GM21367 (cell line): ENCODE measurements around the gene GCLC.
A peak's percentile ranks its signal among the peaks of the same experiment; 100 is the strongest.
"Not testable (repeated sequence)": the region's sequence is repeated elsewhere in the genome, so short reads cannot be mapped to it uniquely, and the experiment has no call there.

Experiments used
- ATAC-seq: cut with Tn5 transposase; IDR thresholded peaks from one replicate; pipeline ENCODE4 v1.9.1; 2021; ENCODE audit not compliant: unreplicated experiment

The GCLC gene

DNA sequence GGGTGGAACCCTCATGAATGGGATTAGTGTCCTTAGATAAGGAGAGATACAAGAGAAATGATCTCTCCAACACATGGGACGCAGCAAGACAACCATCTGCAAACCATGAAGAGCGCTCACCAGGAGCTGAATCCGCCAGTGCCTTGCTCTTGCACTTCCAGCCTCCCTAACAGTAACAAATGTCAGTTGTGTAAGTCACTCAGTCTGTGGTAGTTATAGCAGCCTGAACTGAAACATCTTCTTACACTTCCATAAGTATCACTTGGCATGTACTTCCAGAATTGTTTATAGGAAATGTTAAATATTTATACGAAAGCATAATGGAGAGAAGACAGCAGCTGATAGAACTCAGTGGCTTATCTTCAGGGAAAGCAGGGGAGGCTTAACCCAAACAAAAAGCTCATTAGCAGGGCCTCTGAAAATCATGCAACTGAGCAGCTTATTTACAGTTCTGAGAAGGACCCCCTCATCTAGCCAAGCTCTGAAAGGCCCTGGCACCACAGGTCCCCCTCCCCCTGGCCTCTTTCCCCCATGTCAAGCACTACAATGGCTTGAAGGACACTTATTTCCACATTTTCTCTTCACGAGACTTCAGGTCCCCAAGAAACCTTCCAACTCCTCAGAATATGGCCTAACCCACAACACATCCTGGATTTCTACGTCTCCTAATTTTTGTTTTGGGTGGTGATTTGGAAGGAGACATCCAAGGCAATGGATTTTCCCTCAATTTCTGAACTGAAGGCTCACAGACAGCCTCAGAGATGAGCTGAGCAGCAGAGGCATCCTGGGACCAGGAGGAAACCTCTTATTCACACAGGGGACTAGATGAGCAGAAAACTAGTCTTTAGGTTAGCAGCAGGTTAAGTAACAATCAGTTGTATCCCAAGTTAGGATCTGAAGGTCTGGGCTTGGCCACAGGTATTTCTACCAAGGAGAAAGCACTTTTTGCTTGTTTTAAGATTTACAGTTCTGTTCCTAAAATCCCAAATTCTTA is 49.1 kb downstream of the GCLC start:
- no peak for ATAC-seq

DNA sequence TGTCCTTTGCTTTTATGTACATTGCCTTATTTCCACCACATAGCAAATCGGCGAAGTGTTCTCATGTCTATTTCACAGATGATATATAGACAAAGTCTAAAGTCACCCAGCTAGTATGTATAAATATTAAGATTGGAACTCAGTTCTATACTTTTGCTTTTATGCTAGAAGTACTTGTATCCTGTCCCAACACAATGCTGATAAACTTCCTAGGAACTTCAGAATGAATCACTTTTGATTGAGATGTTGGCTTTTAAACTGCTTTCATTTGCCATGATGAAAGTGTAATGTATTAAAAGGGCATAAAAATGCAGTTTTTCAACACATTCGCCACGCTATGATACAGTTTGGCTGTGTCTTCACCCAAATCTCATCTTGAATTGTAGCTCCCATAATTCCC is 50.8 kb downstream of the GCLC start:
- ATAC-seq: no peak

DNA sequence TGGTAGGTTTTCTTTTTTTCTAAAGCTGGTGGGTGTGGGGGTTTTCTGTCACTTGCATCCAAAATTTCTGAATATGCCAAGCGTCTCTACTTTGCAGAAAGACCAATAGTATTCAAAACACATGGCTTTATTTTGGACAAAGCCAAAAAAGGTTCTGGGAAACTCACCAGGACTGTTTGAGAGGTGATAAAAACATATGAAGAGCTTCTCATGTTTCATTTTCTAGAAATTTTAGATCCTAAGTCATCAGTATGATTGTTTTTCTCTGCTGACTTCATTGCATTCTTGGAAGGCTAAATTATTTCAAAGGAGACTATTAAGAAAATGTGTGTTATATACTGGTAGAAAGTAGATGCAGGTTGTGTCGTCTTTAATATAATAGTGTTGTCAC is 51.3 kb downstream of the GCLC start:
- ATAC-seq: no peak

DNA sequence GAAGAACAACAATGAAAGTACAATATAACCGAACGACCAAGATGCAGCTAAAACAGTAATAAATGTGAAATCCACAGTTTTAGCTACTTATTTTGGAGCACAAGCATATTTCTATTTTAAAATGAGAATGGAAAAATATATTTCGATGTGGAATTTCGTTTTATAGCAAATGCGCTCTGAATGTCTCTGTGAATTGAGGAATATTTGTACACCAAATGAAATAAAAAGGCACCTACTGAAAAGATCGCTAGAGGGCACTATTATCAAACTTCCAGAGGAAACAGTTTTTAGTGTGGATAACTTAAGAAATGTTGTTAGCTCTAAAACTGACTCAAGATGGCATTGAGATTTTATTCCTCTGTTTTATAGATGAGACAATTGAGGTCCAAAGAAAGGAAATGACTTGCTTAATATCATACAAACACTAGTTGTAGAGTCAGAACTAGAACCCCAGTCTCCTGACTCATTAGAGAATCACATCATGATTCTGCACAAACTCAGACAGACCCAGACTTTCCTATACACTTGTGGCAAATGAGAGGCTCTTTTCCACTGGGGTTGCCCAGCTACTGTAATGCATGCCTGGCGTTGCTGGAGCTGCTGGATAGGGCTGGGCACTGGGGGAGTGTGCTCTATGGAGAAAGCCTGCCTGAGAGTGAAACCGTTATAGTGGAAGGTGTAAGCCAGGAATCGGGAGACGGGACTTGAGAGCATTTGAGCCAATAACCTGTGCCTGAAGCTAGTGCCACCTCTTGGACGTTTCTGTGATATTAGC is 51.9 kb downstream of the GCLC start:
- no peak for ATAC-seq

DNA sequence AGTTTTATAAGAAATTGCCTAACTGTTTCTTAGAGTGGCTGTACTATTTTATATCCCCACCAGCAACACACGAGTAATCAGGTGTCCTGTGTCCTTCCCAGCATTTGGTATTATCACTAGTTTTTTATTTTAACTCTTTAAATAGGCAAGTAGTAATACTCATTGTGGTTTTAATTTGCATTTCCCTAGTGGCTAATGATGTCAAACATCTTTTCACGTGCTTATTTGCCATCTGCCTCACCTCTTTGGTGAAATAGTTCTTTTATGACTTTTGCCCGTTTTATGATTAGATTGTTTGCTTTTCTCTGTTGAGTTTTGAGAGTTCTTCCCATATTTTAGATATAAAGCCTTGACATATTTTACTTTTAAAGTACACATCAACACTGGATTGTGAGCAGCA is 57.8 kb downstream of the GCLC start:
- no peak for ATAC-seq

DNA sequence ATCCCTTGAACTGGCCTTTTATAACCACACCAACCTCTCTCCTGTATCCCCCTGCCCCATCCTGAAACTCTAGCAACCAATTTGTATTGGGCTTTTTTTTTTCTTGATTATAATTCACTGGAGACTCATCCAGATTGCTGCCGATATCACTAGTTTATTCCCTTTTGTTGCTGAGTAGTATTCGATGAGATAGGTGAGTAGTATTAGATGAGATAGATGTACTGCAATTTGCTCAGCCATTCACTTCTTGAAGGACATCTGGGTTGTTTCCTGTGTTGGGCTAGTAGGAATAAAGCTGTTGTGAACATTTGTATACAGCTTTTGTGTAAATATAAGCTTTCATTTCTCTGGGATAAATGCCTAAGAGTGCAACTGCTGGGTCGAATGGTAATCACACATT is 58.2 kb downstream of the GCLC start:
- no peak for ATAC-seq

DNA sequence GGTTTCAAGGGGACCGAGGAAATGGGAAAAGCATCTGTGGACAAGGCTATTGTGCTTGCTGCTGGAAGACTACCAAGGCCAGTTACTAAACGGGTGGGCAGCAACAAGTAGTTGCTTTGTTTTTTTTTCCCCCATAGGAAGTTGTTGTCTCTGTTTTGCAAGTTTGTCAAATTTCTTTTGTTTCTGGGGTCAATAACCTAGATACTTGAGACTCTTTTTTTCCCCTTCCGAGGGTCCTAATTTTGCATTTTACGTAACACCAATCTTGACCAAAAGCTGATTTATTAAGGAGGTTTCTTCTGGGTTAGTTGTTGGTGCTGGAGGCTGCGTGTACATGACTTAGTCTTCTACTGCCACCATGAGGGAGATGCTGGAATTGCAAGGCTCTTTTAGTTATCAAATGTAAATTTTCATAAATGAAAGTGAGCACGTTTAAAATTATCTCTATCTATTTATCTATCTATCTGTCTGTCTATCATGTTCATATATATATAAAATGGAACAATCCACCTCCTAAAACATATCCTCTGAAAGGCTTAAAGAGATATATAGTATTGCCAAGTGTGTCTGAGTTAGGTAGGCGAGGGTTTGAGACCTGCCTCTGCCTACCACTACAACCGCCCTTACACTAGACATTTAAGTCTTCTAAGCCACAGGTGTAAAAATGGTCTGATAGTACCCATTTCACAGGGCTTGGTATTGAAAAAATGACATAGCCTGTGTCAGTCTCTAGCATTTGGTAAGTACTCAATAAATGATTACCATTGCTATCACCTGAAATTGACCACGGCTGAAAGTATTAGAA is 60.2 kb downstream of the GCLC start:
- no peak for ATAC-seq

DNA sequence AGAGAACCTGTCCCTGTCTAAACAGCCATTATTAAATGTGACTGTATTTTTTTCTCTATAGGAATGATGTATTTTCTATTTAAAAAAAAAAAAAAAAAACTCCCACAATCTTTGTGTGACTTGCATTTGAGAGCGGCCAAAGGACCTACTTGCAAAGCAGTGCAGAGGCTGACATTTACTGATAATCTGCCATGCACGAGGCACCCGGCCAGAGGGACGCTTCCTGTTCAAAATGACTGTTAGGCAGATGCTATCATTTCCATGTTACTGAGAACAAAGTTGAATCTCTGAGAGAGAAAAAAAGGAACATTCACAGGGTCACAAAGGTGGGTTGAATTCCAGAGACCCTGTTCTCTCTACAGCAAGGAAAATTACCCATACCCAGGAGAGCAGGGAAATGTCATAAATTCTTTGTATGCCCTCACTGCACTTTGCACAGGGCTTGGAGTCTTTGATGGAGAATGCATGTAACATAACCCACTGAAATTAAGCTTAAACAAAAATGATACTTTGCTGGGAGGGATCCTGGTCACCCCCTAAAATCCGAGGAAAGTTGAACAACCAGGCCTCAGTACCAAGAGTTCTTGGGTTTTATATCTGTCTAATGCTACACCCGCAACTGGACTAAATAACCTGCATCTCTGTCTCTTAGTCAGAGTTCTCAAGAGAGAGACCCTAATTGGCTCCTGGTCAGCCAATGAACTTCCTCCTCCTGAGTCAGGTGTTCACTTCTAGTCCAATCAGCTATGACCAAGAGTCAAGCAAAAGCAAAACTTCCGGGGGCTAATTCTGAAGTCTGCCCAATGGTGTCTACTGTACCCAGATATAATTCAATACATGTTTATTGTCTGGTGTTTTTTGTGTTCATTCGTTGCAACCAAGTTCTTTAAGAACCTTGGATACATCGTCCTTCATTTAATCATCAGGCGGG is 61.2 kb downstream of the GCLC start:
- no peak for ATAC-seq

DNA sequence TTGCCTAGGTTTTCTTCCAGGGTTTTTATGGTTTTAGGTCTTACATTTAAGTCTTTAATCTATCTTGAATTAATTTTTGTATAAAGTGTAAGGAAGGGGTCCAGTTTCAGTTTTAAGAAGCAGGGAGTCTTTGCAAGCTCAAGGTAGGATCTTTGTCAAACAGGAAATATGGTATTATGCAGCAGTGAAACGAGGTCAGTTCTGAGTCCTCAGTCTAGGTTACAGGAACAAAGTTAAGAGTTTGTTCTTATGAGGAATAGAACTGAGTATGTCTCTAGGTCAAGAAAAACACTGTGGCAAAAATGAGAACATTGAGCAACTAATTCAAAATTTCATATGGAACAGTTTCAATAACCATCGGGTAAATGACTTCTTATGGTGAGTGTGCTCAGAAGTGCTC is 63.6 kb downstream of the GCLC start:
- ATAC-seq: no peak

DNA sequence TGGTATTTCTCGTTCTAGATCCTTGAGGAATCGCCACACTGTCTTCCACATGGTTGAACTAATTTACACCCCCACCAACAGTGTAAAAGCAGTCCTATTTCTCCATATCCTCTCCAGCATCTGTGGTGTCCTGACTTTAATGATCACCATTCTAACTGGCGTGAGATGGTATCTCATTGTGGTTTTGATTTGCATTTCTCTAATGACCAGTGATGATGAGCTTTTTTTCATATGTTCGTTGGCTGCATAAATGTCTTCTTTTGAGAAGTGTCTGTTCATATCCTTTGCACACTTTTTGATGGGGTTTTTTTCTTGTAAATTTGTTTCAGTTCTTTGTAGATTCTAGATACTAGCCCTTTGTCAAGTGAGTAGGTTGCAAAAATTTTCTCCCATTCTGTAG is 64.1 kb downstream of the GCLC start:
- ATAC-seq: not testable (repeated sequence)

DNA sequence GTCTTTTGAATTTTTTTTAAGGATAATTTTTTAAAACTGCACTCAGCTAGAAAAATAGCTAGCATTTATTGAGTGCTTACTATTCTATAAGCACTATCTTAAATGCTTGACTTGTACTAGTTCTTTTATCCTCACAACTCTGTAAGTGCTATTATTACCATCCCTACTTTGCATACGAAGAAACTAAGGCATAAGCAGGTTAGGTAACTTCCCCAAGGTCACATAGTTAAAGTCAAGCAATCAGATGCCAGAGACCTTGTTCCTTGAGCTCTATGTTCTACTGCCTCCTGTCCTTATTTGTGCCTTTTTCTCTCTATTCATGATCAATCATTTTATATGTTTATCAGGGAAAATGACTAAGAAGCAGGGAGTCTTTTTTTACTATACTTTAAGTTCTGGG is 65.0 kb downstream of the GCLC start:
- no peak for ATAC-seq

DNA sequence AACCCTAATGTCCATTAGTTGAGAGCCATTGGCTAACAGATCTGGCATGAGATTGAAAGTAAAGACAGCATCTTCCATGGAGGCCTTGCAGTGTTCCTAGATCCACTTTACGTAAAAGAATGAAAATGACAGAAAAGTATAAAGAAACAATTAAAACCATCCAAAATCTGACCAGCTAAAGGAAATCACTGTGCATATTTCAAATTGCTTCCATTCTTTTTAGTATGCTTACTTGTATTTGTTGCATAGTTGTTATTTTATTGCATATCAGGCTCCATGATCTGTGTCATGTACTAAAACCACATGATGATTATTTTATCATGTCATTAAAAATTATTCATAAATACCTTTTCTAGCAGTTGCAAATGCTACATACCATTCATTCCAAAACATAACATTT is 67.9 kb downstream of the GCLC start:
- ATAC-seq: no peak

DNA sequence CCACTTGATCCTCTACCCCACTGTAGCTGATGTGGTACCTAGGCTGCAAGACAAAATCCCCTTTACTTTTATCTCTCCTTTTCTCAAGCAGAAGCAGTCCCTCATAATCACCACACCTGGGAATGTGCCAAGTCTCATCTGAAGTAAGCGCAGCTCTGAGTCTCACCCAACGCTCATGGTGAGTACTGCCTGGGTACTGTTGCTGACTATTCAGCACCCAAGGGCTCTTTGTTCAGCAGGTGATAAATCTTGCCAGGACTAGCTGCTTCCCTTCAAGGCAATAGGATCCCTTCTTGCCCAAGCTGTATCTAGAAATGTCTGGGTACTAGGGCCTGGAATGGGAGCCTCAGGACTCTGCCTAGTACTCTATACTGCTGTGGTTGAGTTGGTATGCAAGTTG is 70.9 kb downstream of the GCLC start:
- no peak for ATAC-seq

DNA sequence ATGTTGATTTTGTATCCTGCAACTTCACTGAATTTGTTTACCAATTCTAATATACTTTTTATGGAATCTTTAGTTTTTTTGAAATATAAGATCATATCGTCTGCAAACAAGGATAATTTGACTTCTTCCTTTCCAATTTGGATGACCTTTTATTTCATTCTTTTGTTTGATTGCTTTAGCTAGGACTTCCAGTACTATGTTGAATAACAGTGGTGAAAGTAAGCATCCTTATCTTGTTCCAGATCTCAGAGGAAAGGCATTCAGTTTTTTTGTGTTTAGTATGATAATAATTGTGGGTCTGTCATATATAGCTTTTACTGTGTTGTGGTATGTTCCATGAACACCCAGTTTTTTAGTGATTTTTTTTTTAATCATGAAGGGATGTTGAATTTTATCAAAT is 75.7 kb downstream of the GCLC start:
- no peak for ATAC-seq

DNA sequence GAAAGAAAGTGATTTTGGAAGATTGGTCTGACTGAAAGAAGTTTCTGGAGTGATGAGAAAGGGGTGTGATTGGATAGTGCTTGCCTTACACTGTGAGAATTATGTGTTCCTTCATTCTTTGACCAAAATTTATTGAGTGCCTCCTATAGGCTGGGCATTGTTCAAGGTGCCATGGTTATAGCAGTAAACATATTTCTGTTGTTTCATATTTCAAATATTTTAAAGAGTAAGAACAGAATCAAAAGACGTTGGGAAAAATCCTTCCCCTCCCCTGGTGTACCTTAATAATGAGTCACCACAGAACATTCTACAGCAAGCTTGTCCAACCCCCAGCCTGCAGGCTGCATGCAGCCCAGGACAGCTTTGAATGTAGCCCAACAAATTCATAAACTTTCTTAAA is 78.6 kb downstream of the GCLC start:
- ATAC-seq: no peak

DNA sequence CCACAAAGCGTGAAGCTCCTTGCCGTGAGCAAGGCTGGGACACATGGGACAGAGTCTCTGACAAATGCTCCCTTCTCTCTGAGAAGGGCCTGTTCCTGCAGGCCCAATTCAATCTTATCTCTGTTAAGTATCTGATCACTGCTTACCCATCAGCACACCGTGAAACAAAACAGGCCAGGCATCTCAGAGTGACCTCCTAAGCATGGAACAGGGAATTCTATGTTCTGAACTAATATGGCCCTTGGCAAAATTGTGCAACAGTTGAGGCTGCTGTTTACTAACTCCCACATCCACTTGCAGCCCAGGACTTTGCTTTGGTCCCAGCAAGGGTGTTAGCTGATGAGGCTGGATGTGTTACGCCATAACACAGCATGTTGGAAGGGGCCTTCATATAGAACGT is 79.2 kb downstream of the GCLC start:
- ATAC-seq: no peak

DNA sequence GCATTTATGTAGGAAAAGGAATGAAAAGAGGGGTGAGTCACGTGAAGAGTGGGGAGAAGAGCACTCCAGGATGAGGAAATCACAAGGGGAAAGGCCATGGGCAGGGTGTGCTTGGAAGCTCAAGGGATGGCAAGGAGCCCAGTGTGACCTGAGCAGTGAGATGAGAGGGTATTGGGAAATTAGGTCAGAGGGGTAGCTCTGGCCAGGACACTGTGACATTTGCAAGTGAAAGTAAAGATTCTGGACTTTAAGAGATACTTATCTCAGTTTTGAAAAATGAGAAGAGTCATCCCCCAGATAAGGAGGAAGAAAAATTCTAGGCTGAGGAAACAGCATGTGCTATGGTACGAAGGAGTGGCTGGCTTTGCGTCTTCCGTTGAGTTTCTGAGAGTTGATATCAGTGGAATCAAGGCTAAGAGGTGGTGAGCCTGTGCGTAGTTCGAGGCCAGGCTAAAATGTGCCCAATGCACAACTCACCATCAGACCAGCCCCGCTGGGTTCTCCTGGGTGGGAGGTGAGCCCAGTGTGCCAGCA is 79.9 kb downstream of the GCLC start:
- no peak for ATAC-seq

DNA sequence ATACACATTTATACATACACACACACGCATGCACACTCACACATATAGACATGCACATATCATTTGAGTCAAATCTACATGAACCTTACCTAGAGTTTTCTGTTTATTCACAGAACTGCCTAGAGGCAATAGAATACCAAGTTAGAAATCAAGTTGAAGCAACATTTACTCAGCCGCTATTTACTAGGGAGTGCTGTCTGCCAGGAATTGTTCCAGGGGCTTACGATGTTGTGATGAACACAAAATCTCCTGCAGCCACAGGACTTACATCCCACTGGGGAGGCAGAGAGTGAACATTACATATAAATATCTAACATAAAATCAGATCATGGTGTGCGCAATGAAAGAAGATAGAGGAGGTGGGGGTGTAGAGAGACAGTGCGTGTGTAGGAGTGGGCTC is 80.4 kb downstream of the GCLC start:
- ATAC-seq: no peak

DNA sequence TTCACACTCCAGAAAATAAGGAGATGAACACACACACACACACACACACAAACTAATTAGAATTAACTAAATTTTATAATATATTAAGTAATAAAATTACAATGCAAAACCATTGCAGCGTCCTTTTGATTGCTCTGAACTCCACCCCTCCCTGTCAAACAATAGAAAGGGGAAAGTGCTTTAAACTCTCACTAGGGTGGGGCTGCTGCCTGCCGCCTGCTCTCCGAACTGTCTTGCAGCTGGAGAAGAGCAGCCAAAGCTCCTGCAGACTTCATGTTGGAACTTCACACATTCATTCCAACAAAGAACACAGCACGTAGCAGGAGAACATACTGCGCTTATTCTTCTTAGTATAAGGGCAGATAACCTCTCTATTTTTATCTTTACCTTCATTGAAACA is 83.2 kb downstream of the GCLC start:
- peak; percentile 21 for ATAC-seq

DNA sequence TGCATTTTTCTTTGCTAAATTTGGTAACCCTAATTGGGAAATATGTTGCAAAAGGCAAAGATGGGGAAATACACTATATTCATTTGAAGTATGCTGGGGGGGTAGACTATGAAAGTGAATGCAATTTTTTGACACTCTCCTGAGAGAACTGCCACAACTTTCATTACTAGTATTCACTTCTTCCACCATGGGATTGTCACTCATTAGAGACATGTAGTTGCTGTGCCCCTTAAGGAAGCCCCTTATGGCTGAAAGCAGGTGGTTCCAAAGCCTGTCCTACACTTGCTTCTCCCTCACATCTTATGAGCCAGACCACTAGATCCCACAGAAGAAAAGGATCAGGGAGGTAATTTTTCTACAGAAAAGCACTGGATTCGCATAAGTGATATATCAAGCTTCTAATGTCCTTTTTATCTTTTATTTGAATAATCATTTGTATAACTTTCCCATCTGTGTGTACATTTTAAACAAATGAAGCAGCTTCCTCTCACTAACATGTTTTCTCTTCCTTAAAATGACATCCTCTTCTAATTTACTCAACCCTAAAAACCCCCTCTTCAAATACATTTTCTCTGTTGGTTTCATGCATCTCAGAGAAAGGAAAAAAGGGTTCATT is 83.8 kb downstream of the GCLC start:
- ATAC-seq: peak; percentile 48
